ENCODE results near the gene CGB8.

DNA sequence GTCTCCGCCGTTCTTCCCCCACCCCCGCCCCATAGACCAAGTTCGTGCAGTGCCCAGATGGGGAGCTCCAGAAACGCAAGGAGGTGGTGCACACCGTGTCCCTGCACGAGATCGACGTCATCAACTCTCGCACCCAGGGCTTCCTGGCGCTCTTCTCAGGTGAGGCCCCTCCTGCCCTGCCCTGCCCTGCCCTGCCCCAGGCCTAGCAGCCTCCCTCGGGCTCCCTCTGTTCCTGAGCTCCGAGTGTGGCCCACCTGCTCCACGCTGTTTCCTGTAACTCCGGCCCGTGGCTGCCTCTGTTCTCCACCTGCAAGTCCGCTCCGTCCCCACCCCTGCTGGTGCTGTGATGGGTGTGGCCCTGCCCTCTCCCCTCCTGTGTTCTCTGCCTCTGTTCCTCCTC, 38.5 kb downstream of the CGB8 start:
- TF ChIP-seq, protein P1, sequence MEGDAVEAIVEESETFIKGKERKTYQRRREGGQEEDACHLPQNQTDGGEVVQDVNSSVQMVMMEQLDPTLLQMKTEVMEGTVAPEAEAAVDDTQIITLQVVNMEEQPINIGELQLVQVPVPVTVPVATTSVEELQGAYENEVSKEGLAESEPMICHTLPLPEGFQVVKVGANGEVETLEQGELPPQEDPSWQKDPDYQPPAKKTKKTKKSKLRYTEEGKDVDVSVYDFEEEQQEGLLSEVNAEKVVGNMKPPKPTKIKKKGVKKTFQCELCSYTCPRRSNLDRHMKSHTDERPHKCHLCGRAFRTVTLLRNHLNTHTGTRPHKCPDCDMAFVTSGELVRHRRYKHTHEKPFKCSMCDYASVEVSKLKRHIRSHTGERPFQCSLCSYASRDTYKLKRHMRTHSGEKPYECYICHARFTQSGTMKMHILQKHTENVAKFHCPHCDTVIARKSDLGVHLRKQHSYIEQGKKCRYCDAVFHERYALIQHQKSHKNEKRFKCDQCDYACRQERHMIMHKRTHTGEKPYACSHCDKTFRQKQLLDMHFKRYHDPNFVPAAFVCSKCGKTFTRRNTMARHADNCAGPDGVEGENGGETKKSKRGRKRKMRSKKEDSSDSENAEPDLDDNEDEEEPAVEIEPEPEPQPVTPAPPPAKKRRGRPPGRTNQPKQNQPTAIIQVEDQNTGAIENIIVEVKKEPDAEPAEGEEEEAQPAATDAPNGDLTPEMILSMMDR (IDR thresholded peaks at IDR 0.05; ENCODE audit: borderline replicate concordance, extremely low read depth, low read length, poor library complexity, severe bottlenecking), result no peak
- TF ChIP-seq EZH2 (IDR thresholded peaks at IDR 0.05; ENCODE audit: borderline replicate concordance, low read depth, low read length, severe bottlenecking), result no peak
